AG09309 (cell line): ENCODE measurements around the gene CLMN.

Source experiments
- DNase-seq: peaks from one replicate; pipeline ENCODE4 v3.0.0-alpha.2; 2010; ENCODE audit warnings: low read depth
- H3K4me3 ChIP-seq: 2 replicates; pipeline ENCODE4 v1.5.1; 2011; ENCODE audit warnings: mild to moderate bottlenecking, low read depth, low read length, moderate library complexity; ENCODE audit not compliant: control insufficient read depth
- CTCF ChIP-seq: IDR thresholded peaks from 2 replicates; pipeline ENCODE4 v1.5.1; 2011; ENCODE audit warnings: mild to moderate bottlenecking, low read depth, low read length, inconsistent platforms; ENCODE audit not compliant: insufficient read depth, control insufficient read depth; ENCODE audit errors: missing control alignments

The CLMN gene

DNA sequence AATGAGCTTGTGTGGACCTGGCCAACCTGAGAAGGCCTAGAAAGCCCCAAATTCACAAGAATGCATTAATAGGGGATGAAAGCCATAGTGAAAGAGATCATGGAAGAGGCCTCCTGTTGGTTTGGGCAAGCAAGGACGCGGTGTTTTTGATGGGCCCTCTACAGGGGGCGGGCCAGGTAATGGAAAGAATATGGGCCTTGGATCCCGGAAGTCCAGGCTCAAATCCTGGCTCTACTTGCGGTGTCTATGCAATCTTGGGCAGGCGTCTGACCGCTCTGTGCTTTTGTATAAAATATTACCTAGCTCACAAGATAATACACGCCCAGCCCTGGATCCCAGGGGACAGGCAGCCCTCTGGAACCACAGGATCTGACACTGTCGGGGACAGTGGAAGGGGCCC is 41.1 kb upstream of the CLMN start:
- DNase-seq = no peak
- H3K4me3 ChIP-seq = no peak overlapping the region
- no peak for TF ChIP-seq CTCF

- no peak overlapping the region for H3K4me3 ChIP-seq
- TF ChIP-seq CTCF = no peak
- DNase-seq = no peak
Measured at GRCh38 chr14:95359994-95360826, 40.5 kb upstream of the CLMN start.

GRCh38 chr14:95356245-95356869 is 36.6 kb upstream of the CLMN start:
- H3K4me3 ChIP-seq = no peak overlapping the region
- DNase-seq = no peak
- TF ChIP-seq CTCF = no peak

GRCh38 chr14:95355422-95355821 is 35.7 kb upstream of the CLMN start:
- no peak overlapping the region for H3K4me3 ChIP-seq
- no peak for TF ChIP-seq CTCF
- DNase-seq = no peak

GRCh38 chr14:95354834-95355233 is 35.1 kb upstream of the CLMN start:
- no peak overlapping the region for H3K4me3 ChIP-seq
- no peak for DNase-seq

GRCh38 chr14:95353664-95354063 is 34.0 kb upstream of the CLMN start:
- H3K4me3 ChIP-seq = no peak overlapping the region
- TF ChIP-seq CTCF = no peak
- DNase-seq = no peak

More at GRCh38 chr14:95354834-95355233, 35.1 kb upstream of the CLMN start:
- TF ChIP-seq CTCF = no peak

DNA sequence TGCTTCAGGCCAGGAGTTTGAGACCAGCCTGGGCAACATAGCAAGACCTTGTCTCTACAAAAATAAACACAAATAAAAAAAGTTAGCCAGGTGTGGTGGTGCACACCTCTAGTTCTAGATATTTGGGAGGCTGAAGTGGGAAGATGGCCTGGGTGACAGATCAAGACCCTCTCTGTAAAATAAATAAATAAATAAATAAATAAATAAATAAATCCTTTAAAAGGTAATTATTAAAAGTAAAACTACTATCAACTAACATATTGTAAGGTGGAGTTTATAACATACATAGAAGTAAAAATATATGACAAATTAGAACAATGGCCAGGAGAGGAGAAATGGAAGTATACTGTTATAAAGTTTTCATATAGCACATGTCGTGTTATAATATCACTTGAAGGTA is 33.3 kb upstream of the CLMN start:
- no peak for TF ChIP-seq CTCF
- no peak overlapping the region for H3K4me3 ChIP-seq
- DNase-seq = no peak
